ENCODE measurements around the gene MYRIP. TPM values are rescaled to one million over a fixed set of nuclear protein-coding genes. Genes with fewer than 3 reads are reported as not detected.

Gene MYRIP
- total and polyA plus RNA-seq, 2 experiments from 2014 or later = 1.5 to 1.8 TPM

DNA sequence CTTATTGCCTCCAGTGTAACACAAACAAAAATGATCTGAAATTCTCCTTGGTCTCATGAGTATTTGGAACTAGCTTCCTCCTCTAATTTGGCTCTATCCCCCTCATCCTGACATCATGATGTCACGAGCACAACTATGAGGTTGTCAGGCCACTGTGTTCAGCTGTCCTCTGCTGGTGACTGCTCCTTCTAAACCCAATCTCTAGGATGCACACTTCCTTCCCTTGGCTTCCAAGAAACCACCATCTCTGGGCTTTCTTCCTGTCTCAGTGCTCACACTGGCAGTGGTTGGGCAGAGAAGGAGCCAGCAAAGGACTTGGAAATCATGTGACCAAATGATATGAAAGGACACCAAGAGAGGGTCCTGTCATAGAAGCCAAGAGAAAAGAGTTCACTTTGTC lies 469.4 kb downstream of the MYRIP start:
- ATAC-seq (no peak), DNase-seq (ENCODE audit: low spot score) (no peak)
- Histone ChIP-seq H3K36me3 (ENCODE audit: insufficient read depth) (no peaks in the 10 kb centered on the region), H3K9me2 (ENCODE audit: insufficient read depth) (peaks cover 5% of the 10 kb centered on the region; the same call in 1 of the 2 replicates), H2AFZ (no peak overlapping the region), H3K27me3 (ENCODE audit: insufficient read depth) (no peaks in the 10 kb centered on the region), H3K4me2 (no peak overlapping the region), H3K4me3 (no peak overlapping the region), H3K79me2 (replicated peaks; ENCODE audit: insufficient read depth) (no peaks in the 10 kb centered on the region), H3K4me1 (ENCODE audit: insufficient read depth) (no peaks in the 10 kb centered on the region), H4K20me1 (replicated peaks; ENCODE audit: insufficient read depth) (no peaks in the 10 kb centered on the region), H3K27ac (ENCODE audit: low read depth) (no peak overlapping the region), H3F3A (replicated peaks; ENCODE audit: low read depth) (no peaks in the 10 kb centered on the region)
- Mint-ChIP-seq H3K4me3 (no peak overlapping the region), H3K36me3 (ENCODE audit: low read depth) (no peaks in the 10 kb centered on the region), H3K4me1 (no peaks in the 10 kb centered on the region), H3K27me3 (ENCODE audit: insufficient read depth, low read depth, poor library complexity) (no peaks in the 10 kb centered on the region), H3K27ac (no peak overlapping the region), H3K9me3 (peaks cover 4% of the 10 kb centered on the region; the same call in 2 of the 3 replicates)
- no peak for TF ChIP-seq POLR2AphosphoS5 (IDR thresholded peaks at IDR 0.05; ENCODE audit: low read depth)
- no peak for TF ChIP-seq ZNF331 (CRISPR knock-in tag; IDR thresholded peaks at IDR 0.05; ENCODE audit: low read depth)
- TF ChIP-seq ZNF462 (CRISPR knock-in tag; IDR thresholded peaks at IDR 0.05) = no peak
- no peak for TF ChIP-seq NANOG (IDR thresholded peaks at IDR 0.05; ENCODE audit: borderline replicate concordance)
- no peak for TF ChIP-seq CTCF (conservative IDR thresholded peaks at IDR 0.05; ENCODE audit: low read depth in 2 of 2)
- no peak for TF ChIP-seq STAT1 (IDR thresholded peaks at IDR 0.05; ENCODE audit: unreplicated experiment)
- no peak for TF ChIP-seq JUNB (IDR thresholded peaks at IDR 0.05; ENCODE audit: unreplicated experiment)
- no peak for TF ChIP-seq EZH2 (IDR thresholded peaks at IDR 0.05; ENCODE audit: low read depth, unreplicated experiment)
- TF ChIP-seq, protein P1, sequence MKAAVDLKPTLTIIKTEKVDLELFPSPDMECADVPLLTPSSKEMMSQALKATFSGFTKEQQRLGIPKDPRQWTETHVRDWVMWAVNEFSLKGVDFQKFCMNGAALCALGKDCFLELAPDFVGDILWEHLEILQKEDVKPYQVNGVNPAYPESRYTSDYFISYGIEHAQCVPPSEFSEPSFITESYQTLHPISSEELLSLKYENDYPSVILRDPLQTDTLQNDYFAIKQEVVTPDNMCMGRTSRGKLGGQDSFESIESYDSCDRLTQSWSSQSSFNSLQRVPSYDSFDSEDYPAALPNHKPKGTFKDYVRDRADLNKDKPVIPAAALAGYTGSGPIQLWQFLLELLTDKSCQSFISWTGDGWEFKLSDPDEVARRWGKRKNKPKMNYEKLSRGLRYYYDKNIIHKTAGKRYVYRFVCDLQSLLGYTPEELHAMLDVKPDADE (IDR thresholded peaks at IDR 0.05) = no peak
- TF ChIP-seq, protein P2, sequence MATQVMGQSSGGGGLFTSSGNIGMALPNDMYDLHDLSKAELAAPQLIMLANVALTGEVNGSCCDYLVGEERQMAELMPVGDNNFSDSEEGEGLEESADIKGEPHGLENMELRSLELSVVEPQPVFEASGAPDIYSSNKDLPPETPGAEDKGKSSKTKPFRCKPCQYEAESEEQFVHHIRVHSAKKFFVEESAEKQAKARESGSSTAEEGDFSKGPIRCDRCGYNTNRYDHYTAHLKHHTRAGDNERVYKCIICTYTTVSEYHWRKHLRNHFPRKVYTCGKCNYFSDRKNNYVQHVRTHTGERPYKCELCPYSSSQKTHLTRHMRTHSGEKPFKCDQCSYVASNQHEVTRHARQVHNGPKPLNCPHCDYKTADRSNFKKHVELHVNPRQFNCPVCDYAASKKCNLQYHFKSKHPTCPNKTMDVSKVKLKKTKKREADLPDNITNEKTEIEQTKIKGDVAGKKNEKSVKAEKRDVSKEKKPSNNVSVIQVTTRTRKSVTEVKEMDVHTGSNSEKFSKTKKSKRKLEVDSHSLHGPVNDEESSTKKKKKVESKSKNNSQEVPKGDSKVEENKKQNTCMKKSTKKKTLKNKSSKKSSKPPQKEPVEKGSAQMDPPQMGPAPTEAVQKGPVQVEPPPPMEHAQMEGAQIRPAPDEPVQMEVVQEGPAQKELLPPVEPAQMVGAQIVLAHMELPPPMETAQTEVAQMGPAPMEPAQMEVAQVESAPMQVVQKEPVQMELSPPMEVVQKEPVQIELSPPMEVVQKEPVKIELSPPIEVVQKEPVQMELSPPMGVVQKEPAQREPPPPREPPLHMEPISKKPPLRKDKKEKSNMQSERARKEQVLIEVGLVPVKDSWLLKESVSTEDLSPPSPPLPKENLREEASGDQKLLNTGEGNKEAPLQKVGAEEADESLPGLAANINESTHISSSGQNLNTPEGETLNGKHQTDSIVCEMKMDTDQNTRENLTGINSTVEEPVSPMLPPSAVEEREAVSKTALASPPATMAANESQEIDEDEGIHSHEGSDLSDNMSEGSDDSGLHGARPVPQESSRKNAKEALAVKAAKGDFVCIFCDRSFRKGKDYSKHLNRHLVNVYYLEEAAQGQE (IDR thresholded peaks at IDR 0.05; ENCODE audit: unreplicated experiment) = no peak
- TF ChIP-seq CREB1 (CRISPR knock-in tag; IDR thresholded peaks at IDR 0.05; ENCODE audit: low read depth) = no peak
- TF ChIP-seq EZH2phosphoT487 (IDR thresholded peaks at IDR 0.05; ENCODE audit: unreplicated experiment) = no peak
- no peak for TF ChIP-seq ZNF114 (CRISPR knock-in tag; IDR thresholded peaks at IDR 0.05)
